Muscle layer of duodenum (tissue), 2 donors: ENCODE results near the gene AIF1.

Experiments
- H3K27ac ChIP-seq: one replicate; pipeline ENCODE4 v1.7.0; 2013; ENCODE audit warnings: mild to moderate bottlenecking, low read length
- H3K27me3 ChIP-seq: one replicate; pipeline ENCODE4 v1.7.0; 2013; ENCODE audit warnings: low read depth, mild to moderate bottlenecking, control low read depth, low read length
- H3K36me3 ChIP-seq, 2 donors: one replicate each; pipeline ENCODE4 v1.7.0; 2013; ENCODE audit warnings: low read length in 2 of 2, control low read depth in 1 of 2, mild to moderate bottlenecking in 1 of 2; ENCODE audit not compliant: insufficient read depth in 2 of 2, control insufficient read depth in 1 of 2
- H3K4me1 ChIP-seq, 2 donors: one replicate each; pipeline ENCODE4 v1.7.0; 2013; ENCODE audit warnings: low read length in 2 of 2, mild to moderate bottlenecking in 2 of 2, control low read depth in 1 of 2, moderate library complexity in 1 of 2; ENCODE audit not compliant: insufficient read depth in 2 of 2, control insufficient read depth in 1 of 2
- H3K4me3 ChIP-seq, 2 donors: one replicate each; pipeline ENCODE4 v1.7.0; 2013; ENCODE audit warnings: low read length in 2 of 2, low read depth in 1 of 2, mild to moderate bottlenecking in 1 of 2
- H3K9me3 ChIP-seq, 2 donors: one replicate each; pipeline ENCODE4 v1.7.0; 2013; ENCODE audit warnings: low read length in 2 of 2, control low read depth in 1 of 2, mild to moderate bottlenecking in 1 of 2; ENCODE audit not compliant: control insufficient read depth in 1 of 2
- donor health status: healthy.

The AIF1 gene

DNA sequence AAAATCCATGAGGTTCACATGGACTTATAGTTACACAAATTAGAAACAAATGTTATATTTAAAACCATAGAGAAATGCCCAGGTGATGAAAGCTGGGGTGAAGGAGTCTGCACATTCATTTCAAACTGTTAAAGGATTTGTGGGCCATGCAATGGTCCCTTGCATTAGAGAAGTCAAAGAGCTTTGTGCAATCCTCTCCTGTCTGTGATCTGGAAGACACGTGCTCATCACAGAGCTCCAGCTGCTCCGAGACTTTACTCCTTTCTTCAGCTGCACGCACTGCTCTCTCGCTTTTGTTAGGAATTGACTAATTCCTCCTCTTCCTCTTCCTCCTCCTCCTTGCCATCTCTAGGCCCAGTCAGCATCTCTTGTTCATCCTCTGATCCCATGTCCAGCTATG, 4.1 kb upstream of the AIF1 start:
- no peaks in the 10 kb centered on the region for H3K9me3 ChIP-seq
- H3K4me3 ChIP-seq = no peak overlapping the region
- no peak overlapping the region for H3K27ac ChIP-seq
- no peaks in the 10 kb centered on the region for H3K36me3 ChIP-seq
- no peaks in the 10 kb centered on the region for H3K27me3 ChIP-seq
- no peaks in the 10 kb centered on the region for H3K4me1 ChIP-seq

- H3K27ac ChIP-seq = no peak overlapping the region
- H3K4me1 ChIP-seq = no peaks in the 10 kb centered on the region
- H3K4me3 ChIP-seq = no peak overlapping the region
- no peaks in the 10 kb centered on the region for H3K9me3 ChIP-seq
- no peaks in the 10 kb centered on the region for H3K27me3 ChIP-seq
- no peaks in the 10 kb centered on the region for H3K36me3 ChIP-seq
These were observed 887 bp upstream of the AIF1 start for GRCh38 chr6:31614075-31614619.

DNA sequence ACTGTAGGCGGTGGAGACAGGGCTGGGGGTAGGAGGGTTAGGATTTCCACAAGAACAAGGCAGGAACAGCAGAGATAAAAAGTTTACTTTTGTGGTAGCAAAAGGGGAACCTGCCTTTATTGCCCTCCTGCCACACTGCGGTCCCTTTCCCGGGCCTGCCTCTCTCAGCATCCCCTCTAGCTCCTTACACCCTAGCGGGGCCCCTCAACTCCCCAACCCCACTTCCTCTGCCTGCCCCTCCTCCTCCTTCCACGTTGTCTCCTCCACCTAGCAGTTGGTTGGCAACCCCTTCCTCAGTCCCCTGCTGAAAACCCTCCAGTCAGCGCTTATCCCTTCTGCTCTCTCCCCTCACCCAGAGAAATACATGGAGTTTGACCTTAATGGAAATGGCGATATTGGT, 714 bp downstream of the AIF1 start:
- Histone ChIP-seq H3K36me3 (no peaks in the 10 kb centered on the region), H3K4me1 (no peaks in the 10 kb centered on the region), H3K27me3 (no peaks in the 10 kb centered on the region), H3K4me3 (peak overlapping the region in 1 of 2 donors; percentile 50), H3K27ac (peak overlapping the region; percentile 56), H3K9me3 (no peaks in the 10 kb centered on the region)

GRCh38 chr6:31617010-31617409, 2.0 kb downstream of the AIF1 start:
- Histone ChIP-seq H3K4me1 (peaks cover 0 to 7% of the 10 kb centered on the region in 2 donors), H3K27me3 (no peaks in the 10 kb centered on the region), H3K27ac (no peak overlapping the region), H3K36me3 (no peaks in the 10 kb centered on the region), H3K9me3 (no peaks in the 10 kb centered on the region), H3K4me3 (no peak overlapping the region)

- Histone ChIP-seq H3K36me3 (peaks cover 13 to 19% of the 10 kb centered on the region in 2 donors), H3K9me3 (no peaks in the 10 kb centered on the region), H3K27ac (peak overlapping the region; percentile 92), H3K4me3 (peak overlapping the region; percentile 93), H3K4me1 (peaks cover 0 to 17% of the 10 kb centered on the region in 2 donors), H3K27me3 (no peaks in the 10 kb centered on the region)
These were observed 5.0 kb downstream of the AIF1 start for GRCh38 chr6:31619805-31620585.

DNA sequence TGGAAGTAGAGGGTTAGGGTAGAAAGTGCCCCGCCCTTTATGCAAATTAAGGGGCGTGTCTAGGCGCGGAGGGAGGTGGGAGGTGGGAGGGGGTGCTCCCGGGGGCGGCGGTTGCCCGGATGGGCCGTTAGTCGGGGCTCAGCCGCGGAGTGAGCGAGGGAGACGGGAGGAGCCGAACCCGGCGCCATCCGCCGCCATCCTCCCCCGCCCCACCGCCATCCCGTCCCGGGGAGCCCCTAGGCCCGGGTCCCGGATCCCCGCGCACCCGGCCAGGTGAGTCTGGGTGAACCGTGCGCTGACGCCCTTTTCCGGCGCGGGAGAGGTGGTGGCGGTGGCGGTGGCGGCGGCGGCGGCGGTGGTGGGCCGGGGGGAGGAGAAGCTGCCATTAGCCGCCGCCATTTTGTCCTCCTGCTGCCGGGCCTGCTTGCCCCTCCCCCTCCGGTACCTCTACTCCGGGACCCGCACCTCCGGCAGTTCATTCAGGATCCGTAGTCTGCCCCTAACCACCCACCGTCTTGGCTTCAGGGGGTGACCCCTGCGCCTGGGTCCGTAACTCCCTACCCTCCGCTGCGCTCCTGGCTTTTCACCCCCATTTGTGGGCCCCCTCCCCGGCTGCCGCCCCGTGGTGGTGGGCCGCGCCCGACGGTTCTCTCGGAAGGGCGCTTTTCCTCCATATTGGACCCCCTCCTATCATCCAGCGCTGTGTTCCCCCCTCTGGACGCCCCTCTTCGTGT, 5.7 kb downstream of the AIF1 start, which contains the start of gene PRRC2A:
Gene PRRC2A, plus strand, starts transcription at position 130 of the 734 bp plus-strand sequence. CDS start 2,075 bp downstream, outside the sequence.
- Histone ChIP-seq H3K27ac (peak within 1 kb of the TSS; percentile 92), H3K36me3 (peaks cover 21 to 26% of the 10 kb centered on the region in 2 donors), H3K4me1 (peaks cover 0 to 17% of the 10 kb centered on the region in 2 donors), H3K9me3 (no peaks in the 10 kb centered on the region), H3K27me3 (no peaks in the 10 kb centered on the region), H3K4me3 (peak within 1 kb of the TSS; percentile 93)

- Histone ChIP-seq H3K27me3 (no peaks in the 10 kb centered on the region), H3K9me3 (no peaks in the 10 kb centered on the region), H3K4me3 (peak overlapping the region; percentile 93), H3K27ac (peak overlapping the region; percentile 92), H3K36me3 (peaks cover 27 to 33% of the 10 kb centered on the region in 2 donors), H3K4me1 (peaks cover 0 to 17% of the 10 kb centered on the region in 2 donors)
These were observed 6.4 kb downstream of the AIF1 start for GRCh38 chr6:31621320-31621939.

DNA sequence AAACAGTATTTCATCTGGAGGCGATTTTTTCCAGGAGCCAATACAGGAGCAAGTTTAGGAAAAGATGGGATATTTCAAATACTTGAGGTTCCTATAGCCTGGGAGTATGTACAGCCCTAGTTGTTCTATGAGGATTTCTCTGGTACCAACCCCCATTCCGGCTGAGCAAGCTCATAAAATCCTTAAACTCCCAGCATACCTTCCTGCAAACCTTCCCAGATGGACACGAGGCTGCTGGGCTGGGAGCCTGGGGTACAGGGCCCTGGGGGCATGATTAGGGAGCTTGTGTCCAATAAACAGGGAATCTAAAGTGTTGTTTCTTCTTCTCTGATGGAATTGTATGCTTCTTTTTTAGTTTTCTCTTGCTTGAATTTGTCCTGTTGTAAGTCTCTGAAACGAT, 7.0 kb downstream of the AIF1 start:
- Histone ChIP-seq H3K27me3 (no peaks in the 10 kb centered on the region), H3K4me1 (peaks cover 0 to 17% of the 10 kb centered on the region in 2 donors), H3K27ac (peak overlapping the region; percentile 92), H3K4me3 (peak overlapping the region; percentile 93), H3K36me3 (peaks cover 33 to 38% of the 10 kb centered on the region in 2 donors), H3K9me3 (no peaks in the 10 kb centered on the region)

DNA sequence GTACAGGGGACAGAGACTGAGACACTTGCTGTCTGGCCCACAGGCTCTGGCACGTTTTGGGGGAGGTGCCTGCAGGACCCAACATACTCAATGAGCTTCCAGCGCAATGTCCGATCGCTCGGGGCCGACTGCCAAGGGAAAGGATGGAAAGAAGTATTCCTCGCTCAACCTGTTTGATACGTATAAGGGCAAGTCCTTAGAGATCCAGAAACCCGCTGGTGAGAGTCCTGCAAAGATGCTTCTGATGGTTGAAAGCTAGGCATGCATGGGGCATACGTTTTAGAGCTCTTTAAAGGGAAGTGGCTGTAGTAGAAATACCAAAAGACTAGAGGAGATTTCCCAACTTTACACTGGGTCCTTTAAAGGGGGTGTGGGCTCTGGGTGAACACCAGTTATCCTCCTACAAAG, 7.7 kb downstream of the AIF1 start:
- peak overlapping the region; percentile 92 for H3K27ac ChIP-seq
- peak overlapping the region; percentile 93 for H3K4me3 ChIP-seq
- peaks cover 0 to 17% of the 10 kb centered on the region in 2 donors for H3K4me1 ChIP-seq
- H3K36me3 ChIP-seq = peaks cover 40 to 45% of the 10 kb centered on the region in 2 donors
- no peaks in the 10 kb centered on the region for H3K9me3 ChIP-seq
- no peaks in the 10 kb centered on the region for H3K27me3 ChIP-seq

GRCh38 chr6:31624070-31624469, 9.0 kb downstream of the AIF1 start:
- no peak overlapping the region for H3K27ac ChIP-seq
- no peaks in the 10 kb centered on the region for H3K27me3 ChIP-seq
- peaks cover 53 to 59% of the 10 kb centered on the region in 2 donors for H3K36me3 ChIP-seq
- H3K4me3 ChIP-seq = no peak overlapping the region
- H3K4me1 ChIP-seq = peaks cover 0 to 17% of the 10 kb centered on the region in 2 donors
- no peaks in the 10 kb centered on the region for H3K9me3 ChIP-seq

DNA sequence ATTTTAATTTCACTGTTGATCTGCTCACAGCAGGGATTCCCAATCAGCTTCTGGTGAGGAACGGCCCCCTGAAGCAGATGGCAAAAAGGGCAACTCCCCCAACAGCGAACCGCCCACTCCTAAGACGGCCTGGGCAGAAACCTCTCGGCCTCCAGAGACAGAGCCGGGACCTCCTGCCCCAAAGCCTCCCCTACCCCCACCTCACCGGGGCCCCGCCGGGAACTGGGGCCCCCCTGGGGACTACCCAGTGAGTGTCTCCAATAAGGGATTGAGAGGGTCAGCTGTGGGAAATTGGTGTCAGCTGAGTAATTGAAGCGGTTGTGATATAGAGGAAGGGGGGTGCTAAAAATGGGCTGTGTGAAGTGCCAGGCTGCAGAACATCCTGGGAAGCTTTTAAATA, 11.9 kb downstream of the AIF1 start:
- no peak overlapping the region for H3K27ac ChIP-seq
- H3K4me1 ChIP-seq = peaks cover 0 to 10% of the 10 kb centered on the region in 2 donors
- H3K4me3 ChIP-seq = no peak overlapping the region
- no peaks in the 10 kb centered on the region for H3K27me3 ChIP-seq
- H3K9me3 ChIP-seq = no peaks in the 10 kb centered on the region
- H3K36me3 ChIP-seq = peaks cover 70 to 88% of the 10 kb centered on the region in 2 donors
